ENCODE measurements around the gene TMEM141. TPM values are rescaled to one million over a fixed set of nuclear protein-coding genes. Genes with fewer than 3 reads are reported as not detected.

Gene TMEM141
- 39.2 and 41.2 TPM in 2 replicates for total RNA-seq

DNA sequence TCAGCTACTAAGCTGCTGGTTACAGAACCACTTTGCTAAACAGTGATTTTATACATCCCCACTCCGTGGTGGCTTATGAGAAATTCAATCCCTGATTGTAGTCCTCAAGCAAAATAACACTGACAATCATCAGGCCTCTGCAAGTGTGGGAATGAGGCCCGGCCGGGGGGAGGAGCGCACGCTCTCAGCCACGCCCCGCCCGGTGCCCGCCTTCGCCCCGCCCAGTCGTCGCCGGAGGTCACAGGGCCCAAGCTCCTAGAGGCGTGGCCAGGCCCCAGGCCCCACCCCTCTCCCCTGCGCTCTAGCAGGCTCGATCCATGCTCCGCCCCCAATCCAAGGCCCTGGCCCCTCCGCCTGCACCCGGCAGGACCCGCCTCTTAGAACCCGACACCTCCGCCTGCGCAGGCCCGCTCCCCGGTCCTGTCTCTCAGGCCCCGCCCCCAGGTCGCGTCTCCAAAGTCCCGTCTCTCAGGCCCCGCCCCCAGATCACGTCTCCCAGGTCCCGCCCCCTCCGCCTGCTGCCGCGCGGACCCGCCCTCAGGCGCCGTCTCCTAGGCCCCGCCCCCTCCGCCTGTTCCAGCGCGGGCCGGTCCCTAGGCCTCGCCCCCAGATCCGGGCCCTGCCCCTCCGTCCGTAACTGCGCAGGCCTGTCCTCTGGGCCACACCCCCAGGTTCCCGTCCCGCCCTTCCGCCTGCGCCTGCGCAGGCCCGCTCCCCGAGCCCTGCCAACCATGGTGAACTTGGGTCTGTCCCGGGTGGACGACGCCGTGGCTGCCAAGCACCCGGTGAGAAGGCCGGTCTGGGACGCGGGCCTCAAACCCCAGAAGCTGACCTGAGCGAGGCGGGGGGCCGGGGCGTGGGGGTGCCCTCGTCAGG is at the start of gene TMEM141:
TMEM141 (plus strand) TSS at position 705 of the 876 bp plus-strand sequence; CDS start at position 732, 27 bp downstream.
- intact Hi-C loops (cut with micrococcal nuclease), result loop anchor here (1.0 to 10.0 kb wide), 23 partner anchors 9 to 814 kb away; partner anchors contain the start of genes ARRDC1, DNLZ, EXD3 and FBXW5

DNA sequence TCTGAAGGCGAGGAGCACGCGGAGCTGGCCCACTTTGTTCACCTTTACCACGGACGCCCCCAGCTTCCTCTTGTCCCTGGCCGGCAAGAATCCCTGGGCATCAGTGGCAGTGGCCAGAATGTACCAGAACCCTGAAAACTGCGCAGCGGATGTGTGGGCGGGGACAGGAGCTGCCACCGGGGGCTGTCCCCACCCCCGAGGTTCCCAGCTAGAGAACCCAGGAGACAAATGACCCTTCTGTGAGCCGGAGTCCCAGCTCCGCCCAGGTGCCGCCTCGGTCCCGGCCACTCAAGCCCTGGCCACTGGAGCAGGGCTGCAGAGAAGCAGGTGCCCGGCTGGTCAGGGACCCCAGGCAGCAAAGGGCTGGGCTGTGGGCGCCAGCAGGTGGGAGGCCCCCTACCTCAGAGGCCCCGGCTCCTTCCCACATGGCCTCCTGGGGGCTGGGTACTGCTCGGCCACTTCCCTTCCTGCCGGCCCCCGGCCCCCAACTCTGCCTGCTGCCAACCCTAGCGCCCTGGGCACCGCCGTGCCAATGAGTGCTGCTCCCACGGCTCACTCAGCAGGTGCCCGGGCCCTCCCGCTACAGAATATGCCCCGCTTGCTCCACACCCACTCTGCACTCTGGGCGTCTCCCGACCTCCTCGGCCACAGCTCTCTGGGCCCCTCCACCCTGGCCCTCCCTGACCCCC is 49.1 kb upstream of the TMEM141 start:
- intact Hi-C loops (cut with micrococcal nuclease), result no loop called here

DNA sequence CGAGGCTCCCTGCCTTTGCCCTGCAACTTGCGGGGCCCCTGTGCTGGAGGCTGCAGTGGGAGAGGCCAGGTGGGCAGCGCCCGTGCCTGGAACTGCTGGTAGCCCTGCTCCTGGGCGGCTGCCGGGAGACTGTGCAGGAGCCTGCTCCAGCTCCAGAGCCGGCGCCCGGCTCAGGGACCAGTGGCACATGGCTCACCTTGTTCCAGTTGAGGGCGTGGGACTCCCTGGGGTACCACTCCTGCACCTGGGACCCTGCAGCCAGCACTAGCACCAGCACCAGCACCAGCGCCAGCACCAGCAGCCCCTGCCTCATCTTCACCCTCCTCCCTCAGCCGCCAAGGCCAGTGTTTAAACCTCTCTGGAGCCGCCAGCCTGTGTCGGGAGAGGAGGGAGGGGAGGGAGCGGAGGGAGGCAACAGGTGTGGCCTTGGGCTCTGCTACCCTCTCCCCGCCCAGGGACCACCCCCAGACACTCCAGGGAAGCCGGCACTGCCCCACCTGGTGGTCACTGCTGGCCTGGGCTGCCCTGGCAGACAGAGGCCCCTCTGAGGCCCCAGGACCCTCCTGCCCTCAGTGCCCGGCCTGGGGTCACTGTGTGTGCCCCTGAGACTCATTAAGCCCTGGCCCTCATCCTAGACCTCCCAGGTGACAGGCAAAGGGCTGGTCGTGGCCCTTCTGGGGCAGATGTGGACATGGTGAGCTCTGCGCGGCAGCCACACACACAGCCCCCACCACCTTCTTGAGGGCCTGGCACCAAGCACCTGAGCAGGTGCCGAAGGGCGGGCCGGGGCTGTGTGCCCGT is 48.4 kb upstream of the TMEM141 start, which contains the start of gene LCN10:
LCN10 (minus strand) TSS at position 350 of the 801 bp plus-strand sequence; CDS start at position 313, 37 bp downstream.
- intact Hi-C loops (cut with micrococcal nuclease), result no loop called here

DNA sequence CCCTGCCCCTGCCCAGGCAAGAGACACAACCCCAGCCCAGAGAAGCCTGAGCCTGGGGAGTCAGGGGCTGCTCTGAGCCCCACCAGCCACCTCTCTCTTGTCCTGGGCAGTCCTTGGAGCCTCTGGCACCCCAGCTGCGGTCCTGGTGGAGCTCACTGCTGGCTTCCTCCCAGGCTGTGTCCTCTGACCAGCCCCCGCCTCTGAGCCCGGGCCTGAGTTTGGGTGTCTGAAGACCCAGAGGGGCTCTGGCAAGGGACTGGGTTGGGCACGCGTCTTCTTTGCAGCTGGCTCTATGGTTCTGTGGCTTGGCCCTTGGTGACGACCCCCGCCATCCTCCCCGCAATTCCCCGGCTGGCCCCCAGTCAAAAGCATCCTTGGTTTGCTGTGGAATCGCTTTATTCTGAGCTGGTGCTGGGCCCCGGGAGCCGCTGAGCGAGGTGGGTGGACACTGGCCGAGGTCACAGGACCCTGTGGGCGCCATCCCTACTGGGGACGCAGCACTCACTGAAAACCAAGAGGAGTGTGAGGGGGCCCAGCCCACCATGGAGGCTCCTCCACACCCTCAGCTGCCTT is 47.4 kb upstream of the TMEM141 start:
- intact Hi-C loops (cut with micrococcal nuclease), result no loop called here

DNA sequence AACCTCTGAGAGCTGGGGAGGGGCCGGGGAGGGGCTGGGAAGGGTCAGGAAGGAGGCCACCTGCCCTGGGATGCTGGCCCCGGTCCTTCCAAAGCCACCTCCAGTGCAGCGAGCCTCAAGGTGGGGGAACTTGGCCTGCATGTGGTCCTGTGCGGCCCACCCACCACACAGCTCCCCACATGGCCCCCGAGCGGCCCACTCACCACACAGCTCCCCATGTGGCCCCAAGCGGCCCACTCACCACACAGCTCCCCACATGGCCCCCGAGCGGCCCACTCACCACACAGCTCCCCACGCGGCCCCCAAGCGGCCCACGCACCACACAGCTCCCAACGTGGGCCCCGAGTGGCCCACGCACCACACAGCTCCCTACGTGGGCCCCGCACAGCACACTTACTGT is 46.4 kb upstream of the TMEM141 start:
- intact Hi-C loops (cut with micrococcal nuclease), result no loop called here

DNA sequence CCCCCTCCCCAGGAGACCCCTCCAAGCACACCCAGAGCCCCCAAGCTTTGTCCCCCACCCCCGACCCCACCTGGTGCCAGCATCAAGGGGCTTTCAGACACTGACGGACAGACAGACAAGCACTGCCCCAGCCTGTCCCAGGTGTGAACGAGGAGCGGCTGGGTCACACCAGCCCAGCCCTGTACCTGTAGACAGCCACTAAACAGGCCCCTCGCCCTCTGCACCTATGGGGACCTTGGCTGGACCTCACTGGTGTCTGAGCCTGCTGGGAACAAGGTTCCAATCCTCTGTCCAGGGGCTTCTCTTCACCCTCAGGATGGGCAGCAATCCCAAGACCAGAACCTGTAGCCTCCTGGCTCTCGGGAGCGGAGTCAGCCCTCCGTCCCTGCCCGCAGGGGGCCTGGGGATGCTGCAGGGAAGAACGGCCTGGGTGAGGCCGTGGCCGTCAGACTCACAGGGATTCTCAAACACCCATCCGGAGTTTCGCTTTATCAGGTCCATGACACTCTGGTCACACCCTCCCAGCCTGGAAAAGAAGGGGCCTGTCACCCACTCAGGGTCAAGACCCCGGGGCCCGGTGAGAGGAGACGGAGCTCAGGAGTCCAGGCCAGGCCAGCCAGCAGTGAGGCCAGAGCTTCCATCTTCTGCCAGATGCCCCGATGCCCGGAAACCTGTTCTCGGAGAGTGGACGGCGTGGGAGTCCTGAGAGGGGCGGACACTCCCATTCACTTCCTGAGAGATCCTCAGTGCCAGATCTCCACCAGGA is 45.6 kb upstream of the TMEM141 start:
- intact Hi-C loops (cut with micrococcal nuclease), result no loop called here

DNA sequence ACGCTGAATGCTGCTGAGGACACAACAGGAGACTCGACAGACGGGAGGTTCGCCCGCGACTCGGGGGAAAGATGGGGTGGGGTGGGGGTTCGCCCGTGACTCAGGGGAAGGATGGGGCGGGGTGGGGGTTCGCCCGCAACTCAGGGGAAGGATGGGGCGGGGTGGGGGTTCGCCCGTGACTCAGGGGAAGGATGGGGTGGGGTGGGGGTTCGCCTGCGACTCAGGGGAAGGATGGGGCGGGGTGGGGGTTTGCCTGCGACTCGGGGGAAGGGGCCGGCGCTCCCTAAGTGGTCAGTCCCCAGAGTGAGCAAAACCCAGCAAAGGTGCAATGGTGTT is 45.0 kb upstream of the TMEM141 start:
- intact Hi-C loops (cut with micrococcal nuclease), result no loop called here

DNA sequence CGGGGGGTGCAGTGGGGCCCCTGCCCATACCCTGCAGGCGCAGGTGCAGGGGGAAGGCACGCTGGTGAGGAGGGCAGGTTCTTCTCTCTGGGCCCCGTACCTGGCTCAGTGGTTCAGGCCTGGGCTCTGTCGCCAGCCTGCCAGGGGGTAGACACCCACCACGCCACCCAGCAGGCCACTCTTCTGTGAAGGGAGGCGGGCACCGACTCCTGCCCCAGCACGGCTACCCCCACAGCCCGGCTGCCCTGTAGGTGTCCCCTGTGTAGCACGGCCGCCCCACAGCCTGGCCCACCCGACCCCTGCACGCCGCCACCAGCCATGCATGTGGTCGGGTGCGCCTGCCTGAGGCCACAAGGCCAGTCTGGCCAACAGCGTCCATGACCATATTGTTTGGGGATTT is 44.5 kb upstream of the TMEM141 start:
- intact Hi-C loops (cut with micrococcal nuclease), result no loop called here

DNA sequence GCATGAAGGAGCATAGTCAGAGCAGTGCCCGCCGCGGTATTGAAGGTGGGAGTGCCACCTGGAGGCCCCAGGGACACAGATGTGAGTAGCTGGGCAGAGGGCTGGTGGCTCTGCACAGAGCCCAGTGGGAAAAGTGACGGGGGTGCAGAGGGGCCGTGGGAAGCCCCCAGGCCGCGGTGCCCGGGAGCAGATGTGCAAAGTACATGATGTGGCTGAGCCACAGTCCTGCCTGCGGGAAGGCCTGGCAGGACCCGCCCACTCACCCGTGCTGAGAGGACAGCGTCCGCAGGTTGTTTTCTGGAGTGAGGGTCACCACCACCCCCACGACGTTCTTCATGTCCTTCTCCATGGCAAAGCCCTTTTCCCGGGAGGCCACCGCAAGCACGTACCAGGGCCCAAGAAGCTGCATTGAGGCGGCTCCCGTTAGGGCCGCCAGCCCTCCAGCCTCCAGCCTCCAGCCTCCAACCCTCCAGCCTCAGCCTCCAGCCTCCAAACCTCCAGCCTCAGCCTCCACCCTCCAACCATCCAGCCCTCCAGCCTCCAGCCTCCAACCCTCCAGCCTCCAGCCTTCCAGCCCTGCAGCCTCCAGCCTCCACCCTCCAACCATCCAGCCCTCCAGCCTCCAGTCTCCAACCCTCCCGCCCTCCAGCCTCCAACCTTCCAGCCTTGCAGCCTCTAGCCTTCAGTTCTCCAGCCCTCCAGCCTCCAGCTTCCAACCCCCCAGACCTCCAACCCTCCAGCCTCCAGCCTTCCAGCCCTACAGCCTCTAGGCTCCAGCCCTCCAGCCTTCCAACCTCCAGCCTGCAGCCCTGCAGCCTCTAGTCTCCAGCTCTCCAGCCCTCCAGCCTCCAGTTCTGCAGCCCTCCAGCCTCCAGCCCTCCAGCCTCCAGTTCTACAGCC is 43.7 kb upstream of the TMEM141 start:
- intact Hi-C loops (cut with micrococcal nuclease), result no loop called here

DNA sequence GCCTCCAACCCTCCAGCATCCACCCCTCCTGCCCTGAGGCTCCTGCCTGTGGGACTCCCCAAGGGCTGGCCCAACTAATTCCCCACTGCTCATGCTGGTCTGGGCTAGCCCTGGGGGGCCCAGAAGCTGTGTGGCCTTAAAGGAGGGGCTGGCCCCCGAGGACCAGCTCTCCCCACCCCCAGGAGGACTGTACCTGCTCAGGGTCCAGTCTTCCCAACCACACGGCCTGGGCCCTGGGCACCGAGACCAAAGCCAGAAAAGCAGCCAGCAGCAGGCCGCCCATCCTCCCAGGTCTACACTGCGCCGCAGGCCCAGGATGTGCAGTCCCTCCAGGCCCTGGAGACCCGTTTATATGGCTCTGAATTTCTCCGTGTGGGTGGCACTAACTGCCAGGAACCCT is 42.9 kb upstream of the TMEM141 start, which contains the start of gene LCN6:
LCN6 (minus strand) TSS at position 325 of the 400 bp plus-strand sequence; CDS start at position 283, 42 bp downstream.
- intact Hi-C loops (cut with micrococcal nuclease), result no loop called here

DNA sequence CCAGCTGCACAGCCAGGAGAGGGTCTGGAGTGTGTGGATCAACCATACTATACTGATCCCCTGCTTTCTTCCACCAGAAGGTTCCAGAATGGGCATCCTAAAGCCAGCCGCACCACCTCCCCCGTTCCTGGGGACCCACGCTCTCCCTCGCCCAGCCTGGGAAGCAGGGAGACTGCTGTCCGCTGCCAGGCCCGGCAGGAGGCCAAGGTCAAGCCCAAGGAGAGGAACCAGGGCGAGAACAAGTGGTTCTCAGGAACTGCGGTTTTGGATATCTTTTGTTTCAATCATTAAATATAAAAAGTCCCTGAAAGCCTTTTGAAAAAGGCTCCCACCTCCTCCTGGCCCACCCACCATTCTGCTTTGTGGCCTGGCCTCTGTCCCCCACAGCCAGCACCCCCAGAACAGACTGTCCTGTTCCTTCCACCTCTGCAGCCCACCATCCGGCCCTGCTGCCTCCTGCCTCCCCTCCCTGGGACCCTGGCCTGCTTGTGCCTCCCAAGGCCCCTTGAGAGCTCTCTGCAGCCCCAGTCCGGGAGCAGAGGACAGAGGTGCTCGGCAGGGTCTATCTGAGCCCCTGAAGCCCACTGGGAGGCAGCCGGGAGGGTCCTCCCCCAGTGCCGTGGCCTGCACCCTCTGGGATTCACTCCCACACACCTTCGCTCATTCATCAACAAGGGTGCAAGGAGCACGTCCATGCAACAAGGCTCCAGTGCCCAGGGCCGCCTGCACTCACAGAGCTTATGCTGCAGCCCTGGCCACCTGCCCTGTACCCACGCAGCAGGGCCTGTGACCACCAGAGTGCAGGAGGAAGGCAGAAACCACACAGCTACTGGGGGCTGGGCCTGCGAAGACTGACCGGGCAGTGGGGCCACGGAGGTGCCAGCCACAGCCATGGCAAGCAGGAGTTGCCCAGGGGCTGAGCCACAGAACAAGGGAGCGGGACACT is 42.2 kb upstream of the TMEM141 start:
- intact Hi-C loops (cut with micrococcal nuclease), result no loop called here

DNA sequence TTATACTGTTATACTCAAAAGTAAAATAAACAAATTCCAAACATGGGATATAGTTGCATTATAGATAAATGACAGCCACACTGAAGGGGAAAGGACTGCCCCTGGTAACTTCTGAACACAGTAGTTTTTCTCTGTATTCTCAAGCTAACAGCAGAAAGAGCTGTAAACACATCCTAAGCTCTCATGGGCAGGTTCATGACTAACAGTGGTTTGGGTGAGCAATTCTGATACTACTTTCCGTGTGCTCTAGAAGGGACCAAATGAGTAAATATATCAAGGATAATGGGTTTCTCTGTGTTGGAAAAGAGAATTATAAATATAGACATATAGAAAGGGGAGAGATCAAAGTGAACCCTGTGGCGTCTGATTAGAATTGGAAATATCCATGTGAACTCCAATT is 40.6 kb upstream of the TMEM141 start:
- intact Hi-C loops (cut with micrococcal nuclease), result no loop called here

DNA sequence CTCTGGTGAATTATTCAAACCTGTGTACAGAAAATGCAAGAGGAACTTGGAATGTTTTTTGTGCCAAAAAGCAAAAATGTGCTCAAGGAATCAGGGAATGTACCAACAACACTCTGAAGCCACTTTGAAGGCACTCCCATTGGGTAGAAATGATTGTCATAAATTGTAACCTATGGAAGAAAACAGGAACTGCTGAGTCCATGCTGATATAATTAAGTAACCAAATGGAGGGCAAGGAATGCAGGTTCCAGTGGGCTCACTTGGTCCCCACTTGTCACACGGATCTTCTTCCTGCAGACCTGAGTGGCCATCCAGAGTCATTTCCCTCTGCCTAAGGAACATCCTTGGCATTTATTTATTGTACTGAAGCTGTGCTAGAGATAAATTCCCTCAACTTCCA is 39.9 kb upstream of the TMEM141 start:
- intact Hi-C loops (cut with micrococcal nuclease), result no loop called here

DNA sequence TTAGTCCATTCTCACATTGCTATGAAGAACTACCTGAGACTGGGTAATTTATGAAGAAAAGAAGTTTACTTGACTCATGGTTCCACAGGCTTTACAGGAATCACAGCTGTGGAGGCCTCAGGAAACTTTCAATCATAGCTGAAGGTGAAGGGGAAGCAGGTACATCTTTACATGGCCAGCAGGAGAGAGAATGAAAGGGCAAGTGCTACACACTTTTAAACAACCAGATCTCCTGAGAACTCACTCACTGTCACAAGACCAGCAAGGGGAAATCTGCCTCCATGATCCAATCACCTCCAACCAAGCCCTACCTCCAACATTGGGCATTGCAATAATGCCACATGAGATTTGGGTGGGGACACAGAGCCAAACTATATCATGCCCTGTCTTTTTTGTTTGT is 39.3 kb upstream of the TMEM141 start:
- intact Hi-C loops (cut with micrococcal nuclease), result no loop called here

DNA sequence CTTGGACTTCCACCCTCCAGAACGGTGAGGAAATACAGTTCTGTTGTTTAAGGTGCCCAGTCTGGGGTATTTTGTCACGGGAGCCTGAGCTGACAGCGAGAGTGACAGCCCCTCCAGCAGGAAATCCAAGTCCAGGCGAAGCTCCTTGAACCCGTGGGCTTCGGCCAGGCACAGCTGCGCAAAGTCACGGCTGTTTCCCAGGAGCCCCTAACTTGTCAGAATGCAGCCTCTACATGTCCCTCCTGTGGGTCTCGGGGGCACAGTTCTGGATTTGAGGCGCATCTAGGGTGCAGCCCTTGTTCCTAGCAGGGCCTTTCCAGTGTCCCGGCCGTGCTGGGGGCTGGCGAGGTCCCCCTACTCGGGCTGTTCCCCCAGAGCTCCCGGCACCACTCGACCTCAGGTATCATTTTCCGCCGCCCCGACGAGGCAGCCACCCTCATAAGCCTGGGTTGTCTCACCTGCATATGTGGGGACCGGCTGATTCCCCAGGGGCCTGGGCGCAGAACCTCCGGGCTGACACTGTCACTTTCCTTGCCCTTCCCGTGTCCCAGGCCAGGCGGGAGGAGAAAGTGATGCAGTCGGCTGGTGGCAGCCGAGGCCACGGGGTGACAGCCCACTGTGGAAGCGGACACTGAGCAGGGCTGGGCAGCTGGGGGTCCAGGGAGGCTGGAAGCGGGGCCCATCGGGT is 37.6 kb upstream of the TMEM141 start:
- intact Hi-C loops (cut with micrococcal nuclease), result no loop called here

DNA sequence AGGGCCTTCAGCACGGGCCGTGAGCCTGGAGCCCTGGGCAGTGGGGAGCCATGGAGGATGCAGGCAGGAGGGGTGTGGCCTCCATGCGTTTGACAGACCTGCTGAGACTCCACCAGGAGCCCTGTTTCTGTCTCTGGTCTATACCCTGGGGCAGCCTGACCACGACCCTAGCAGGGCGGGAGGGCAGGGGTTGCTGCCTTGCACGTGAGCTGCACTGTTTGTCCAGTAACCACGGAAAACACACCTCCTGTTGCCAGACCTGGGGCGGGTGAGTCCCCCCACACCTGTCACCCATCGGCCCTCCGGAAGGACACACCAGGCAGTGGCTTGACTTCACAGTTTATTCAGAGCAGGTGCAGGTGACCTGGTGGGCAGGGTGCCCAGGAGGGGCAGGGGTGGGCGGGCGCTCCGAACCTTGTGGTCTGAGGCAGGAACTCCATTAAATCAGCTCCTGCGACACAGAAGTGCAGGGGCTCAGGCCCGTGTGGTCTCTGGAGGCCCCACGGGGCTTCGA is 37.0 kb upstream of the TMEM141 start:
- intact Hi-C loops (cut with micrococcal nuclease), result no loop called here

DNA sequence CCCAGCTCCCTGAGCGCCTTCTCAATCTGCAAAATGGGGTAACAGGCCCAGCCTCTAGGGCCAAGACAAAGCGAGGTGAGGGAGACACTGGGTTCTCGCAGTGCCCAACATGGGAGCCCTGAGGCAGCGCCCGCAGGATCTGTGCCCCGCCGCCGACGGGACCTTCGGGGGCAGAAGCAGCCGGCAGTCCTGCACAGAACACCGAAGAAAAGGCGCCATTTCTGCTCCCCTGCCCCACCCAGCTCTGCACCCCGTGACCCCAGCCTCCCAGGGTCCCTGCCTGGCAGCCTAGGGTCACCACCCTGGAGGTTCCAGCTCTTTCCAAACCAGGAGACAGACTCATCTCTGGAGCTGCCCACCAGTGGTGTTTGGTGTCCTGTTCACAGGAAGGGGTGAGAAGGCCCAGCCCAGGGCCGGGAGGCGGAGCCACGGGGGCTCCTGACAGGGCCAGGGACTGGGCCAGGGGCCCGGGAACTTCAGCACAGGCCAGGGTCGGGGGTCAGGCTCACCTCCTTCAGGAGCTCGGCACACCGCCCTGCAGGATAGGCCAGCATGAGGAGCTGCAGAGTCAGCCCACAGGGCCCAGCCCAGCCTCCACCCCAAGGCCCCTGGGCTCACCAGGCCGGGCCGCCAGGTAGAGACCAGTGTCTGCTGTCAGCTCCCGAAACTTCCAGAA is 36.4 kb upstream of the TMEM141 start:
- intact Hi-C loops (cut with micrococcal nuclease), result no loop called here

Measured in T-helper 1 cell treated with Interleukin-12 subunit alpha and Interleukin-12 subunit beta and Interleukin-4 antibody, amounts not matched to agents 30 ng/mL and 1 ng/mL, for 36 hours (primary cell).